HEK293 (cell line): Measurements from ENCODE around the gene SOX11.

ENCODE experiments used
- CTCF ChIA-PET: fragments of 350-600 bp; formaldehyde crosslinking; extraction: SDS; loops from one replicate; lab custom pipeline; 2021; ENCODE audit warnings: antibody characterized with exemption; lab: Yijun Ruan, JAX
- POLR2A ChIA-PET: fragments of 300-600 bp; formaldehyde crosslinking; extraction: SDS; loops from one replicate; lab custom pipeline; 2020; ENCODE audit warnings: antibody characterized with exemption, inconsistent platforms; lab: Yijun Ruan, JAX
- H3K27ac ChIP-seq: fragments of 200-500 bp; sonication (Bioruptor generic); 2 replicates; pipeline ENCODE4 v1.5.1; 2014; ENCODE audit warnings: low read depth, low read length, control low read depth, inconsistent platforms; ENCODE audit errors: extremely low read depth
- H3K36me3 ChIP-seq, 2 experiments: fragments of 200-500 bp in 1 of 2; sonication (Bioruptor generic) in 1 of 2; 1 replicate in 1 of 2; 2 replicates in 1 of 2; pipeline ENCODE4 v1.5.1; 2014 to 2017; ENCODE audit warnings: inconsistent platforms in 2 of 2, low read length in 2 of 2; ENCODE audit not compliant: control insufficient read depth in 2 of 2, insufficient read depth in 1 of 2
- H3K4me1 ChIP-seq: fragments of 200-500 bp; sonication (Bioruptor generic); 2 replicates; pipeline ENCODE4 v1.5.1; 2014; ENCODE audit warnings: mild to moderate bottlenecking, low read length, inconsistent platforms; ENCODE audit not compliant: control insufficient read depth, insufficient read depth
- H3K4me3 ChIP-seq: 2 replicates; pipeline ENCODE4 v1.5.1; 2011; ENCODE audit warnings: low read depth, mild to moderate bottlenecking, control low read depth, low read length, moderate library complexity
- H3K9me3 ChIP-seq: fragments of 200-500 bp; sonication (Bioruptor generic); 2 replicates; pipeline ENCODE4 v1.5.1; 2014; ENCODE audit warnings: low read depth, low read length, inconsistent platforms; ENCODE audit not compliant: control insufficient read depth, insufficient read depth
- ZNF112 ChIP-seq: fragments of 450-650 bp; formaldehyde crosslinking; IDR thresholded peaks from 2 replicates; pipeline ENCODE4 v1.5.0; 2017; ENCODE audit warnings: missing biosample characterization, missing genetic modification characterization
- ZNF121 ChIP-seq: fragments of 450-650 bp; formaldehyde crosslinking; IDR thresholded peaks from 2 replicates; pipeline ENCODE4 v1.5.1; 2016; ENCODE audit warnings: missing biosample characterization, missing genetic modification characterization
- ZNF138 ChIP-seq: fragments of 450-650 bp; formaldehyde crosslinking; IDR thresholded peaks from 2 replicates; pipeline ENCODE4 v1.5.1; 2016; ENCODE audit warnings: missing biosample characterization, missing genetic modification characterization, borderline replicate concordance
- ZNF391 ChIP-seq: fragments of 450-650 bp; formaldehyde crosslinking; IDR thresholded peaks from 2 replicates; pipeline ENCODE4 v1.5.1; 2016; ENCODE audit warnings: low read depth, missing biosample characterization, missing genetic modification characterization, borderline replicate concordance
- ZNF48 ChIP-seq: fragments of 450-650 bp; formaldehyde crosslinking; IDR thresholded peaks from 2 replicates; pipeline ENCODE4 v1.5.1; 2016; ENCODE audit warnings: missing biosample characterization, missing genetic modification characterization
- ZNF514 ChIP-seq: fragments of 450-650 bp; formaldehyde crosslinking; IDR thresholded peaks from 2 replicates; pipeline ENCODE4 v1.5.1; 2016; ENCODE audit warnings: missing biosample characterization, missing genetic modification characterization
- ZNF707 ChIP-seq: fragments of 450-650 bp; formaldehyde crosslinking; IDR thresholded peaks from 2 replicates; pipeline ENCODE4 v1.5.1; 2016; ENCODE audit warnings: missing biosample characterization, missing genetic modification characterization
- ZNF843 ChIP-seq: fragments of 450-650 bp; formaldehyde crosslinking; IDR thresholded peaks from 2 replicates; pipeline ENCODE4 v1.5.1; 2016; ENCODE audit warnings: missing biosample characterization, missing genetic modification characterization
- ZXDB ChIP-seq: fragments of 450-650 bp; formaldehyde crosslinking; IDR thresholded peaks from 2 replicates; pipeline ENCODE4 v1.5.1; 2016; ENCODE audit warnings: missing biosample characterization, missing genetic modification characterization
- TF ChIP-seq, protein P1 (sequence below): fragments of 450-650 bp; formaldehyde crosslinking; conservative IDR thresholded peaks from 2 replicates; pipeline ENCODE4 v1.5.1; 2016; ENCODE audit warnings: low read depth, missing biosample characterization, missing genetic modification characterization
- TF ChIP-seq, protein P2 (sequence below): fragments of 450-650 bp; formaldehyde crosslinking; IDR thresholded peaks from 2 replicates; pipeline ENCODE4 v1.5.1; 2016; ENCODE audit warnings: missing biosample characterization, missing genetic modification characterization, borderline replicate concordance
- TF ChIP-seq, protein P3 (sequence below): fragments of 450-650 bp; formaldehyde crosslinking; IDR thresholded peaks from 2 replicates; pipeline ENCODE4 v1.5.1; 2016; ENCODE audit warnings: missing biosample characterization, missing genetic modification characterization

The SOX11 gene

DNA sequence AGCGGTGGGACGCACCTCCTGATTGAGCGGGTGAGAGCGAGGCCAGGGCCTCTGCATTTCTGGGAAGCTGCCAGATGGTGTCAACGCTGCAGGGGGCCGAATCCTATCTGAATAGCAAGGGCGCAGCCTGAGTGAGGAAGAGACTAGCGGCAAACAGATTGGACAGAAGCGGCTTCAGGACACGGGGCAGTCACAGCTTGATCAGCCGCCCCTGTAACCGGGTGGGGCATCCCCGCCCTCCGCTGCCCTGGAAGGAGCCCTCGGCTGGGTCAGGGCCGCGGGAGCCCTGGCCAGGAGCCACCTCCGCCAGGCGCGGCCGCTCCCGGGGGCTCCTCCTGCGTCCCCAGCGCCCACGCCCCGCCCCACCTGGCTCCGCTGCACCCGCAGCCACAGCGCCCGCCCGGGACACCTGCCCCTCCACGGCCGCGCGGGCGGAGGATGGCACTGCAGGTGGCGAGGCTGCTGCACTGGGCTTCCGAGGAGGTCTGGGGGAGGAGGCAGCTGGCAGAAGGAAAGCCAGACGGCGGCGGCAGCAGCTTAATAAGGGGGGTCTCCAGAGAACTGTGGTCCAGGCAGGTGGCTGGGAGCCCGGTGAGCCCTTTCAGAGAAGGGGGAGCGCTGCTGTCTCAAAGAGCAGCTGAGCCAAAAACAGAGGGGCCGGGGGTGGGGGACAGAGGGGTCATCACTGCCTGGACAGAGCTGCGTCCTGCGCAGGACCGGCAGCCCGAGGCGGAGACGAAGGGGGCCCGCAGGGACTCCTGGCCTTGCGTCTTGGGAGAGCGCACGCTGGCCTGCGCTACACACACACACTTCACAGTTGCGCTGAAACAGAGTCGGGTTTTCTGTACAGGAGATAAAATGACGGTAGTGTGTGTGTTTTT is 18.8 kb upstream of the SOX11 start (continued):
- TF ChIP-seq, protein P1, sequence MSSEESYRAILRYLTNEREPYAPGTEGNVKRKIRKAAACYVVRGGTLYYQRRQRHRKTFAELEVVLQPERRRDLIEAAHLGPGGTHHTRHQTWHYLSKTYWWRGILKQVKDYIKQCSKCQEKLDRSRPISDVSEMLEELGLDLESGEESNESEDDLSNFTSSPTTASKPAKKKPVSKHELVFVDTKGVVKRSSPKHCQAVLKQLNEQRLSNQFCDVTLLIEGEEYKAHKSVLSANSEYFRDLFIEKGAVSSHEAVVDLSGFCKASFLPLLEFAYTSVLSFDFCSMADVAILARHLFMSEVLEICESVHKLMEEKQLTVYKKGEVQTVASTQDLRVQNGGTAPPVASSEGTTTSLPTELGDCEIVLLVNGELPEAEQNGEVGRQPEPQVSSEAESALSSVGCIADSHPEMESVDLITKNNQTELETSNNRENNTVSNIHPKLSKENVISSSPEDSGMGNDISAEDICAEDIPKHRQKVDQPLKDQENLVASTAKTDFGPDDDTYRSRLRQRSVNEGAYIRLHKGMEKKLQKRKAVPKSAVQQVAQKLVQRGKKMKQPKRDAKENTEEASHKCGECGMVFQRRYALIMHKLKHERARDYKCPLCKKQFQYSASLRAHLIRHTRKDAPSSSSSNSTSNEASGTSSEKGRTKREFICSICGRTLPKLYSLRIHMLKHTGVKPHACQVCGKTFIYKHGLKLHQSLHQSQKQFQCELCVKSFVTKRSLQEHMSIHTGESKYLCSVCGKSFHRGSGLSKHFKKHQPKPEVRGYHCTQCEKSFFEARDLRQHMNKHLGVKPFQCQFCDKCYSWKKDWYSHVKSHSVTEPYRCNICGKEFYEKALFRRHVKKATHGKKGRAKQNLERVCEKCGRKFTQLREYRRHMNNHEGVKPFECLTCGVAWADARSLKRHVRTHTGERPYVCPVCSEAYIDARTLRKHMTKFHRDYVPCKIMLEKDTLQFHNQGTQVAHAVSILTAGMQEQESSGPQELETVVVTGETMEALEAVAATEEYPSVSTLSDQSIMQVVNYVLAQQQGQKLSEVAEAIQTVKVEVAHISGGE, result no peak
- TF ChIP-seq ZNF707 (tag by site-specific recombination), result no peak
- TF ChIP-seq ZNF112 (tag by site-specific recombination), result no peak
- TF ChIP-seq ZNF48 (tag by site-specific recombination), result no peak
- TF ChIP-seq, all 188 proteins: peak for 0

DNA sequence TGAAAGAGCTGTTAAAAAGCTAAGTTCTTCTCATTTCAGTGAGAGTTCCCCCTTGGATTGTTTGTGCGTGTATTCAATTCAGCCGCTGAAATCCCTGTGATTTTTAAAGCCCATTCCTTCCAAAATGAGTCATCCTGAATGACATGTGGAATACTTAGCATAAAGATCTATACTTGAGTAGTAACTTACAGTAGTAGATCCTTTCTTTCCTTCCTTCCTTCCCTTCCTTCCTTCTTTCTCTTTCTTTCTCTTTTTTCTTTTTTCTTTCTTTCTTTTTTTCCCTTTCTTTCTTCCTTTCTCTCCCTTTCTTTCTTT is 18.2 kb upstream of the SOX11 start:
- no peaks in the 10 kb centered on the region for H3K36me3 ChIP-seq
- TF ChIP-seq ZXDB (tag by site-specific recombination) (no peak), ZNF391 (tag by site-specific recombination) (no peak), ZNF514 (no peak), ZNF138 (no peak), ZNF121 (tag by site-specific recombination) (no peak), ZNF843 (tag by site-specific recombination) (no peak)
- TF ChIP-seq, protein P2, sequence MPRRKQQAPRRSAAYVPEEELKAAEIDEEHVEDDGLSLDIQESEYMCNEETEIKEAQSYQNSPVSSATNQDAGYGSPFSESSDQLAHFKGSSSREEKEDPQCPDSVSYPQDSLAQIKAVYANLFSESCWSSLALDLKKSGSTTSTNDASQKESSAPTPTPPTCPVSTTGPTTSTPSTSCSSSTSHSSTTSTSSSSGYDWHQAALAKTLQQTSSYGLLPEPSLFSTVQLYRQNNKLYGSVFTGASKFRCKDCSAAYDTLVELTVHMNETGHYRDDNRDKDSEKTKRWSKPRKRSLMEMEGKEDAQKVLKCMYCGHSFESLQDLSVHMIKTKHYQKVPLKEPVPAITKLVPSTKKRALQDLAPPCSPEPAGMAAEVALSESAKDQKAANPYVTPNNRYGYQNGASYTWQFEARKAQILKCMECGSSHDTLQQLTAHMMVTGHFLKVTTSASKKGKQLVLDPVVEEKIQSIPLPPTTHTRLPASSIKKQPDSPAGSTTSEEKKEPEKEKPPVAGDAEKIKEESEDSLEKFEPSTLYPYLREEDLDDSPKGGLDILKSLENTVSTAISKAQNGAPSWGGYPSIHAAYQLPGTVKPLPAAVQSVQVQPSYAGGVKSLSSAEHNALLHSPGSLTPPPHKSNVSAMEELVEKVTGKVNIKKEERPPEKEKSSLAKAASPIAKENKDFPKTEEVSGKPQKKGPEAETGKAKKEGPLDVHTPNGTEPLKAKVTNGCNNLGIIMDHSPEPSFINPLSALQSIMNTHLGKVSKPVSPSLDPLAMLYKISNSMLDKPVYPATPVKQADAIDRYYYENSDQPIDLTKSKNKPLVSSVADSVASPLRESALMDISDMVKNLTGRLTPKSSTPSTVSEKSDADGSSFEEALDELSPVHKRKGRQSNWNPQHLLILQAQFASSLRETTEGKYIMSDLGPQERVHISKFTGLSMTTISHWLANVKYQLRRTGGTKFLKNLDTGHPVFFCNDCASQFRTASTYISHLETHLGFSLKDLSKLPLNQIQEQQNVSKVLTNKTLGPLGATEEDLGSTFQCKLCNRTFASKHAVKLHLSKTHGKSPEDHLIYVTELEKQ (tag by site-specific recombination), result no peak
- TF ChIP-seq, protein P3, sequence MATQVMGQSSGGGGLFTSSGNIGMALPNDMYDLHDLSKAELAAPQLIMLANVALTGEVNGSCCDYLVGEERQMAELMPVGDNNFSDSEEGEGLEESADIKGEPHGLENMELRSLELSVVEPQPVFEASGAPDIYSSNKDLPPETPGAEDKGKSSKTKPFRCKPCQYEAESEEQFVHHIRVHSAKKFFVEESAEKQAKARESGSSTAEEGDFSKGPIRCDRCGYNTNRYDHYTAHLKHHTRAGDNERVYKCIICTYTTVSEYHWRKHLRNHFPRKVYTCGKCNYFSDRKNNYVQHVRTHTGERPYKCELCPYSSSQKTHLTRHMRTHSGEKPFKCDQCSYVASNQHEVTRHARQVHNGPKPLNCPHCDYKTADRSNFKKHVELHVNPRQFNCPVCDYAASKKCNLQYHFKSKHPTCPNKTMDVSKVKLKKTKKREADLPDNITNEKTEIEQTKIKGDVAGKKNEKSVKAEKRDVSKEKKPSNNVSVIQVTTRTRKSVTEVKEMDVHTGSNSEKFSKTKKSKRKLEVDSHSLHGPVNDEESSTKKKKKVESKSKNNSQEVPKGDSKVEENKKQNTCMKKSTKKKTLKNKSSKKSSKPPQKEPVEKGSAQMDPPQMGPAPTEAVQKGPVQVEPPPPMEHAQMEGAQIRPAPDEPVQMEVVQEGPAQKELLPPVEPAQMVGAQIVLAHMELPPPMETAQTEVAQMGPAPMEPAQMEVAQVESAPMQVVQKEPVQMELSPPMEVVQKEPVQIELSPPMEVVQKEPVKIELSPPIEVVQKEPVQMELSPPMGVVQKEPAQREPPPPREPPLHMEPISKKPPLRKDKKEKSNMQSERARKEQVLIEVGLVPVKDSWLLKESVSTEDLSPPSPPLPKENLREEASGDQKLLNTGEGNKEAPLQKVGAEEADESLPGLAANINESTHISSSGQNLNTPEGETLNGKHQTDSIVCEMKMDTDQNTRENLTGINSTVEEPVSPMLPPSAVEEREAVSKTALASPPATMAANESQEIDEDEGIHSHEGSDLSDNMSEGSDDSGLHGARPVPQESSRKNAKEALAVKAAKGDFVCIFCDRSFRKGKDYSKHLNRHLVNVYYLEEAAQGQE (tag by site-specific recombination), result no peak
- TF ChIP-seq, protein P1, result no peak
- peak overlapping the region; percentile 39; the same call in 1 of the 2 replicates for H3K4me3 ChIP-seq
- H3K27ac ChIP-seq, result no peak overlapping the region
- no peaks in the 10 kb centered on the region for H3K9me3 ChIP-seq
- H3K4me1 ChIP-seq, result no peaks in the 10 kb centered on the region
- ChIA-PET CTCF (no interaction called here), POLR2A (interaction anchor here (1.2 kb wide), 1 partner anchor 19 kb away, joined by 4 read pairs; the partner anchor contains the start of gene SOX11)
